Measurements from ENCODE around the gene ITIH3.

Gene ITIH3

DNA sequence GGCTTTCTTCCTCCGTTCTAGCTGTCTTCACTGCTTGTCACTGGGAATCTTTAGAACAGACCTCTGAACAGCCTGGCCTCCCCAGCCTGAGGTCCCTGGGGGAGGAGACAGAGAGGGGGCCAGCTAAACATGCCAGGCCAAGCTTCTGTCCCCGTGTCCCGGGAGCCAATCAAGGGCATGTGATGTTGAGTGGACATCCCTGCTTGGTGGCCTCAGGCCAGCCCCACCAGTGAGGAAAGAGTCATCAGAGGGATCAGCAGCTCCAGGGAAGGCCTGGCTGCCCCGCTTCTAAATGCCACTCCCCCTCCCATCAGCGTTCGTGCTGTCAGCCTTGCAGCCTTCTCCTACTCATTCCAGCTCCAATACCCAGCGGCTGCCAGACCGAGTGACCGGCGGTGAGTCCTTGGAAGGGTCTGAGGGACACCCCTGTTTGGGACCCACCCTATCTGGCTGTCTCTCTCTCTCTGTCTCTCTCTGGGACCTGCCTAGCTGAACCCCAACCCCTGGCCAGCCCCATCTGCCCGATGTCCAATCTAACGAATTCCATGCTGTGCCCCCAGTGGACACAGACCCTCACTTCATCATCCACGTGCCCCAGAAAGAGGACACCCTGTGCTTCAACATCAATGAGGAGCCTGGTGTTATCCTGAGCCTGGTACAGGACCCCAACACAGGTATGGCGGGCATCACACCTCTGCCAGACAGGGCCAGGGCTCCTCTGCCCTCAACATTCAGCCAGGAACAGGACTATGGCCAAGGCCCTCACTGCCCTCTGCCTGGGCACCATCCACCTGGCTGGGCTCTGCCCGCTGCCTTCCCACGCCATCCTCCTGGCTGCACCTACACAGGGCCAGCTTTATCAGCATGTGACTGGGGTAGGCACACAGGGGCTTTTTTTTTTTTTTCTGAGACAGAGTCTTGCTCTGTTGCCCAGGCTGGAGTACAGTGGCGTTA lies 6.6 kb upstream of the ITIH3 start:
- H3K4me3 Mint-ChIP-seq, result no peak overlapping the region
- H3K27me3 Mint-ChIP-seq, result no peaks in the 10 kb centered on the region
- H3K27ac Mint-ChIP-seq, result no peak overlapping the region
- H3K36me3 Mint-ChIP-seq, result no peaks in the 10 kb centered on the region
- H3K9me3 Mint-ChIP-seq, result no peaks in the 10 kb centered on the region
- H3K4me1 Mint-ChIP-seq, result no peaks in the 10 kb centered on the region

DNA sequence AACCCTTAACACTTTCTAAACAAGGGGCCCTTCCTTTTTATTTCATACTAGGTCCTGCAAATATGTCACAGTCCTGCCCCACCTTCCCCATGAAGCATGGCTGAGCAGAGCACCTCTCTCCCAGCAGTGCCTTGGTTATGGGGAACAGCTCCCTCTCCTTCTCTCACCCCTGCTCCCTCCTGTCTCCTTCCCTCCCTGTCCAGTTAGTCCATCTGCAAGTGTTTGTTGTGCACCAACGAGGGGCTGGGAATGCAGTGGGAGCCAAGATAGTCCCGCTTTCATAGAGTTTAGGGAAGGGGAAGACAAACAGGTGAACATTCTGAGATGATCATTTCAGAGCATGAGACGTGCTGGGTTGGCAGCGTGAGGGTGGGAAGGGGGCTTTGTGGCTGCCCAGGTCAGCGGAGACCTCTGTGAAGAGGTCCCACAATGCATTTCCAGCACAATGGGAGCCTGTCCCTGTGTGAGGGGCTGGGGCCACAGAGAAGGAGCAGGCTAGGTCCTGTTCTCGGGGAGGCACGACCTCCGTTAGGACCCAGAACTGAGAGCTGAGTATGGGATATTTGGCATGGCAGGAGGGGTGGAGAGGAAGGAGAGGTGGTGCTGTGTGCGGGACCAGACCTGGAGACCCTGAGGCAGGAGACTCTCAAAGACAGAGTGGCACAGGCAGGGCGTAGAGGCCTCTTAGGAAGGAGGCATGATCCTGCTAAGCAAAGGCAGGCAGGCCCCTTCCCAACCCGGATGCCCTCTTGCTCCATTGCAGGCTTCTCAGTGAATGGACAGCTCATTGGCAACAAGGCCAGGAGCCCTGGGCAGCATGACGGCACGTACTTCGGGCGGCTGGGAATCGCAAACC lies 5.5 kb upstream of the ITIH3 start:
- Mint-ChIP-seq H3K4me3 (no peak overlapping the region), H3K27me3 (no peaks in the 10 kb centered on the region), H3K4me1 (no peaks in the 10 kb centered on the region), H3K27ac (no peak overlapping the region), H3K9me3 (no peaks in the 10 kb centered on the region), H3K36me3 (no peaks in the 10 kb centered on the region)

DNA sequence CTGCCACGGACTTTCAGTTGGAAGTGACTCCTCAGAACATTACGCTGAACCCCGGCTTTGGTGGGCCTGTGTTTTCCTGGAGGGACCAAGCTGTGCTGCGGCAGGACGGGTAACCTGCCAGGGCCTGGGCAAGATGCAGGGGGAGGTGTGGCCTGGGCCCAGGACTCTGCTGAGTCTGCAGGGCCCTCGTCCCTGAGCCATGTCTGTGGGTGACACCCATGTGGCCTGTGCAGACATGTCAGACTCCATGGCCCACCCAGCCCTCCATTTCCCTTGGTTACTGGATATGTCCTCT lies 4.9 kb upstream of the ITIH3 start:
- H3K27me3 Mint-ChIP-seq, result no peaks in the 10 kb centered on the region
- no peak overlapping the region for H3K27ac Mint-ChIP-seq
- H3K9me3 Mint-ChIP-seq, result no peaks in the 10 kb centered on the region
- H3K4me1 Mint-ChIP-seq, result no peaks in the 10 kb centered on the region
- no peaks in the 10 kb centered on the region for H3K36me3 Mint-ChIP-seq
- no peak overlapping the region for H3K4me3 Mint-ChIP-seq

DNA sequence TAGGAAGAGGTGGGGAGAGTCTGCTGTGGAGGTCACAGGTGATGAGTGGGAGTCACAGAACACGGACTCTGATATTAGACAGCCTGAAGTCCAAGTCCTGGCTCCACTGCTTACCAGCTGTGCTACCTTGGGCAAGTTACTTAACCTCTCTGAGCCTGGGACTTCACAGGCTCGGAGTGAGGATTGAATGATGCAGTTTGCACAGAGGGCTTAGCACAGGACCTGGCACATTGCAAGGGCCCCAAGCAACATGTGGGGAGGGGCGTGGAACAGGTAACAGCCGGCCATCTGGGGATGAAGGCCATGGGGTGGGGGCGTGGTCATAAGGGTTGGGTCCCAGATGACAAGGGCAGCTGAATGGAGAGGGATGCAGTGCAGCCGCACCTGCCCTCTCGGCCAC lies 4.3 kb upstream of the ITIH3 start:
- Mint-ChIP-seq H3K9me3 (no peaks in the 10 kb centered on the region), H3K4me3 (no peak overlapping the region), H3K4me1 (no peaks in the 10 kb centered on the region), H3K27me3 (no peaks in the 10 kb centered on the region), H3K36me3 (no peaks in the 10 kb centered on the region), H3K27ac (no peak overlapping the region)

DNA sequence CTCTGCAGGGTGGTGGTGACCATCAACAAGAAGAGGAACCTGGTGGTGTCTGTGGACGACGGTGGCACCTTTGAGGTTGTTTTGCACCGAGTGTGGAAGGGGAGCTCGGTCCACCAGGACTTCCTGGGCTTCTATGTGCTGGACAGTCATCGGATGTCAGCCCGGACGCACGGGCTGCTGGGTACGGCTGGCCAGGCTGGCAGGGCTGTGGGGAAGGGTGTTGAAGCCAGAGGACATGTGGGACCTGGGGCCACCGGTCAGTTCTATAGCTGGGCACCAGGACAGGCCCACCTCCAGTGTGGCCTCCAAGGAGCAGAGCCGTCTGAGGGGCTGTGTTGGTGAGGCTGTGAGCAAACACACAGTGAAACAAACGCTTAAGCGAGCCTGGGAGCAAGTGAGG lies 3.9 kb upstream of the ITIH3 start:
- Mint-ChIP-seq H3K4me3 (no peak overlapping the region), H3K9me3 (no peaks in the 10 kb centered on the region), H3K27ac (no peak overlapping the region), H3K36me3 (no peaks in the 10 kb centered on the region), H3K27me3 (no peaks in the 10 kb centered on the region), H3K4me1 (no peaks in the 10 kb centered on the region)

DNA sequence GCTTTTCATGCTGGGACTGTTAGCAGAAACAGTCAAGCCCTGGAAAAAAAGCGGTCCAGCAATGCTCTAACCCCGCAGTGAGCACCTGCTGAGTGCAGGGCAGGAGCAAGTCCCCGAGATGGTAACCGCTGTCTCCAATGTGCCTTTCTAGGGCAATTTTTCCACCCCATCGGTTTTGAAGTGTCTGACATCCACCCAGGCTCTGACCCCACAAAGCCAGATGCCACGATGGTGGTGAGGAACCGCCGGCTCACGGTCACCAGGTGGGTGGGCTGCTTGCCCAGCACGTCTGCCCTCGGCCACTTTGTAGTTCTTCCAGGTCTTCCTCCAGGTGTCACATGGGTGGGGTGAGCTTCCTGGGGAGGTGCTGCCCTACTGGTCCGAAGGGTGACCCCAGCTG lies 3.2 kb upstream of the ITIH3 start:
- Mint-ChIP-seq H3K4me1 (no peaks in the 10 kb centered on the region), H3K4me3 (no peak overlapping the region), H3K27me3 (no peaks in the 10 kb centered on the region), H3K36me3 (no peaks in the 10 kb centered on the region), H3K9me3 (no peaks in the 10 kb centered on the region), H3K27ac (no peak overlapping the region)

DNA sequence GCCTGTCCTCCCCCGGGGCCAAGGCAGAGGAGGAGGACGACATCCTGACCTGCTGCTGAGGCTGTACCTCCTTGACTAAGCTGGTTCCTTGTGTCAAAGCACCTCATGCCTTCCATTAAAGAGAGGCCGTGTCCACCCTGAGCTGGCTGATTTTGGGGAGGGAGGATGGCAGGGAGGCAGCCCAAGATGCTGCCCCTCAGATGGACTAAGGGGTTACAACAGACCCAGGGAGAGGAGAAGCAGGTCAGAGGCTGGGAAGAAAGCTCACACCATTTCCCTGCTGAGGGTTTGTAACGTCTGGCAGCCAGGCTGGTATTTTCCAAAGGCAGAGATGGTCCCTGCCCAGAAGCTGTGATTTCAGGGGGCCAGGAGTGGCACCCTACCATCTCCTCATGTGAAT lies 2.7 kb upstream of the ITIH3 start:
- Mint-ChIP-seq H3K4me3 (no peak overlapping the region), H3K4me1 (no peaks in the 10 kb centered on the region), H3K27ac (no peak overlapping the region), H3K27me3 (no peaks in the 10 kb centered on the region), H3K9me3 (no peaks in the 10 kb centered on the region), H3K36me3 (no peaks in the 10 kb centered on the region)

DNA sequence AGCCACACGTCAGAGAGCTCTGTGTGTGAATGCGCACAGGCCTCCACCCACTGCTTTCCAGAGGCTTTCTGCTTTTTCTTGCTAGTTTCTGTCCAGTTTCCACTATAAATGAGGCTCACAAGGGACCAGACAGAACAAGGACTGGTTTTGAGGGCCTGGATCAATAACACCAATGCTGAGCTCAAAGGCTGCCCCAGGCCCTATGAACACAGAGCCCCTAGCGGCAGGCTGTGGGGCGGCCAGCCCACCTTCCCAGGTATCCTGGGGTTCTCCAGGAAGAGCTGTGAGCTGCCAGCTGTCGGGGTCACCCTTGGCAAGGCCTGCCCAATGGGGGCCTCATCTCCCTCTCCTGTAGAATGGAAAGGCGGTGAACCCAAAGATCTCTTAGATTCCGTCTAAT lies 2.2 kb upstream of the ITIH3 start:
- no peaks in the 10 kb centered on the region for H3K4me1 Mint-ChIP-seq
- H3K9me3 Mint-ChIP-seq, result no peaks in the 10 kb centered on the region
- H3K4me3 Mint-ChIP-seq, result no peak overlapping the region
- no peaks in the 10 kb centered on the region for H3K27me3 Mint-ChIP-seq
- no peaks in the 10 kb centered on the region for H3K36me3 Mint-ChIP-seq
- H3K27ac Mint-ChIP-seq, result no peak overlapping the region

DNA sequence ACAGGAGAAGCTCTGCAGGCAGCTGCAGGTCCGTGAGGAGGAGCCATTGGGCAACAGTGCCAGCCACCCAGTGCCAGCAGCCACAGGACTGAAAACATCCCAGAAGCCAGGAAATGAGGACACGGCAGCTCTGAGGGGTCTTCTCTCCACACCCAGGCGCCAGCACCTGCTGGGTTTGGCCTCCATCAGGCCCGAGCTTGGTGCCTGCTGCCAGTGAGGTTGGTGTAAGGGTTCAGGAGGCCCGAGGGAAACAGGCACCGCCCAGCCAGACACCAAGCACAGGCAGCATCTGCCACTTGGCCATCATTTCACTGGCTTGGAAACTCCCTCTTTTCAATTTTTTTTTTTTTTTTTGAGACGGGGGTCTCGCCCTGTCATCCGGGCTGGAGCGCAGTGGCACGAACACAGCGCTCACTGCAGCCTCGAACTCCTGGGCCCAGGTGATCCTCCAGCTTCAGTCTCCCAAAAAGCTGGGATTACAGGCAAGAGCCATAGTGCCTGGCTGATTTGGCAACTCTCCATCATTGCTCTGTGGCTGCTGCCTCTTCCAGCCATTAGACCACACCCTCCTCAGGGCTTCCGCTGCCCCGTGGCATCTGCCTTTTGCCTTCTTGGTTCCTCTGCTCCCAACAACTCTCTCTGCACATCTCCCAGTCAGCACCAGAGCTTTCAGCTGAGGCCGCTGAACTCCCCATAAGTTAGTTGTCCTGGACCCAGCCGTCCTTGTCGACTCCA lies 1.5 kb upstream of the ITIH3 start:
- no peak overlapping the region for H3K4me3 Mint-ChIP-seq
- no peaks in the 10 kb centered on the region for H3K27me3 Mint-ChIP-seq
- H3K27ac Mint-ChIP-seq, result no peak overlapping the region
- no peaks in the 10 kb centered on the region for H3K4me1 Mint-ChIP-seq
- no peaks in the 10 kb centered on the region for H3K36me3 Mint-ChIP-seq
- no peaks in the 10 kb centered on the region for H3K9me3 Mint-ChIP-seq

DNA sequence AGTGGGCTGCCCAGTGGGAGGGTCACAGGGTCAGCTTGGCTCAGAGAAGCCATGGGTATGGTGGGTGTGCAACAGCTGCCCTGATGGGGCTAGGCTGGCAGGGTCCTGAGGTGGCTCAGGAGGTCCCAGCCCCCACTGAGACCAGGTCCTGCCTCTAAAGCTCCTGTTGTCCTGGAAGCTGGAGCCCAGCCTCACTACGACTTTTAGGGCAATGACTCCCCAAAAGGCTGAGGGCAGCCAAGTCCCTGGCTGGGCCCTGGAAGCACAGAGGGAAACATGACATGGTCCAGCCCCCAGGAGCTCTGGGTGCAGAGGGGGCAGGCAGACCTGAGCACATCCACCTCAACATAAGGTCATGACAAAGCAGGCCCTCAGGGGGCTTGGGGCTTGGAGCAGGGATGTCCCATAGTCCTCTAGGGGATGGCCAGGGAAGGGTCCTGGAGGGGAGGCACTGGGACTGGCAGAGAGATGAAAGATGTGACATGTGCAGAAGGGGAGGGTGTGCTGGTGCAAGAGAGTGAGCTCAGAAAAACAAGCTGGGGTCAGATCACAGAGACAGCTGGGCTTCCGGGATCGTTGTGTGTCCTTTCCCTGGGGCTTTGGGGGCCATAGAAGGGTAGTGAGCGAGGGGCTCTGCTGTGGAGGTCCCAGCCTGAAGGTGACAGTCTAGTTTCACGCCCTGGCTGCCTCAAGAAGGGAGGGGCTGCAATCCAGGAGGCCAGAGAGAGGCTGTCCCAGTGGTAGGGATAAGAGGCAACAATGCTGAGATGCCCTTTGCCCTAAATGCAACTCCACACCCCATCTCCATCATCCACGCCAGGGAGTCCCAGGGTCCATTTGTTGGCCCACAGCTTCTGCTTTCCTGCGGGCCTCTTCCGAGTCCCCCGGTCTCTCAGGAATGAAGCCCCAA lies 639 bp upstream of the ITIH3 start:
- Mint-ChIP-seq H3K36me3 (no peaks in the 10 kb centered on the region), H3K27me3 (no peaks in the 10 kb centered on the region), H3K4me3 (no peak overlapping the region), H3K4me1 (no peaks in the 10 kb centered on the region), H3K27ac (no peak overlapping the region), H3K9me3 (no peaks in the 10 kb centered on the region)

DNA sequence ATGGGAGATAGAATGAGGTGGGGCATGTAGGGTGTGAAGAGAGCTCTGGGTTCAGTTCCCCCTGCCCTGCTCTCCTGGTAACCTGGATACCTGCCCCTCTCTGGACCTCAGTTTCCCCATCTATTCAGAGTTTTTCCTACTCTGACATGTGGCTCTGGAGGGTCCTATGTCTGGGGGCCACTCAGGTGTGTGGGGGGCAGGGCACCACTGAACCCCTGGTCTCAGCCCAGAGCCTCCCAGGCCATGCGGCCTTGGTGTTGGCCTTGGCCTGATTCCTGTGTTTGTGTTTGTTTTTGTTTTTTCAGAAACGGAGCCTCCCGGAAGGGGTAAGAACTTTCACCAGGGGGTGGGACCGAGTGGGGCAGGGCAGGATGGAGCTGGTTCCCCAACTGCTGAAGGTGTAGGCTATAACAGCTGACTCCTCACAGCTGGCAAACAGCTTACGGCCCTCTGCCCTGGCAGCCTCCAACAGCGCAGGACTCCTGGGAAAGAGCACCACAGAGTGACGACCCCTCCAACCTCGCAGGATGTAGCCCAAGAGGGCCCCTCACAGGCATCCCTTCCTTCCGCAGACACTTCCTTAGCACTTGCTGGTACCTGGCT lies 803 bp downstream of the ITIH3 start:
- no peaks in the 10 kb centered on the region for H3K27me3 Mint-ChIP-seq
- no peaks in the 10 kb centered on the region for H3K9me3 Mint-ChIP-seq
- no peak overlapping the region for H3K4me3 Mint-ChIP-seq
- no peaks in the 10 kb centered on the region for H3K36me3 Mint-ChIP-seq
- no peak overlapping the region for H3K27ac Mint-ChIP-seq
- no peaks in the 10 kb centered on the region for H3K4me1 Mint-ChIP-seq

DNA sequence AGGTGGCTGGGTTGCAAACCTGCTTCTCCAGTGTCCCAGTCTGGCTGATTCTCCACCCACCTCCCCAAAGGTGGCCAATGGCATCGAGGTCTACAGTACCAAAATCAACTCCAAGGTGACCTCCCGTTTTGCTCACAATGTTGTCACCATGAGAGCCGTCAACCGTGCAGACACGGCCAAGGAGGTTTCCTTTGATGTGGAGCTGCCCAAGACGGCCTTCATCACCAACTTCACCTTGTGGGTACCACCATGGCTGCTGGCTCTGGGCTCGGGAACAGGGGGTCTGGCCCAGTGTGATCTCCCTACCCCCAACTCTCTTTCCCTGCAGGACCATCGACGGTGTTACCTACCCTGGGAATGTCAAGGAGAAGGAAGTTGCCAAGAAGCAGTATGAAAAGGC lies 1.8 kb downstream of the ITIH3 start:
- Mint-ChIP-seq H3K27ac (no peak overlapping the region), H3K4me1 (no peaks in the 10 kb centered on the region), H3K36me3 (no peaks in the 10 kb centered on the region), H3K4me3 (no peak overlapping the region), H3K9me3 (no peaks in the 10 kb centered on the region), H3K27me3 (no peaks in the 10 kb centered on the region)

DNA sequence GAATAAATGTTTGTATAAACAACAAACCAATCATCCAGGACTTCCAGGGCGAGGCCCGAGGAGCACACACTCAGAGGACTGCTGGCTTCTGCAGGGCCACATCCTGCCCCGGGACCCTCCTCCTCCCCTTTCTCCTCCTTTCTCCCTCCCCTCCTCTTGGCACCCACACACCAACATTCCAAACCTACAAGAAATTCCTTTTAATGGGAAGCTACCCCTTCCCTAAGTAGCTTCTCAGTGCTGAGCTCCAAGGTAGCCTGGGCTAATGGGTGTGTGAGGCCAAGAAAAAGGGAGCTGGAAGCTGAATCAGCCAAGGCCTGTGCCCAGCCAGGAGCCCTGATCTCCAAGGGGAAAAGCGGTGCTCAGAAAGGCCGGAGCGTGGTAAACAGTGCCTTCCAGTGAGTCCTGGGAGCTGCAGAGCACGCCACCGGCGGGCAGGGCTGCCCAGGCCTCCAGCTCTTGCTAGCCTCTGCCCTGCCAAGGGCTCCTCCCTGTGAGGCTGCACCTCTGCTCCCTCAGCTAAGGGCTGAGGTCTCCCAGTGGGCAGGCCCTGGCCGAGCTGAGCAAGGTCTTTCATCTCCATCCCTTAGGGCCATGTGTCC lies 3.9 kb downstream of the ITIH3 start:
- H3K36me3 Mint-ChIP-seq, result no peaks in the 10 kb centered on the region
- no peaks in the 10 kb centered on the region for H3K4me1 Mint-ChIP-seq
- no peak overlapping the region for H3K27ac Mint-ChIP-seq
- no peak overlapping the region for H3K4me3 Mint-ChIP-seq
- H3K27me3 Mint-ChIP-seq, result no peaks in the 10 kb centered on the region
- H3K9me3 Mint-ChIP-seq, result no peaks in the 10 kb centered on the region

DNA sequence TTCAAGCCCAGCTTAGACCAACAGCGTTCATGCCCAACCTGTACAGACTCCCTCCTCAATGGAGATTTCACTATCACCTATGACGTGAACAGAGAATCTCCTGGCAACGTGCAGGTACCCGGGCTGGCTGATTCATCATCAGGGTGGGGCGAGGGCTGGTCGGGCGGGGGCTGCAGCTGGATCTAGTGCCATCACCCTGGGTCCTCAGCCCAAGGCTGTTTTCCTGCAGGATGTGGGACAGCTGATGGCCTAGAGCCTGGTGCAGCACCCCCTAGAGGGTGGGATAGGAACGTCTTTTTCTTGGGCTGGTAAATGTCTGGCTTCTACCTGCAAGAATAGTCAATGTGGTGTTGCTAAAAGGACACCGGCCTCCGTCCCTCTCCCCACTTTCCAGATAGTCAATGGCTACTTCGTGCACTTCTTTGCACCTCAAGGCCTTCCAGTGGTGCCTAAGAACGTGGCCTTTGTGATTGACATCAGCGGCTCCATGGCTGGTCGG lies 4.4 kb downstream of the ITIH3 start:
- H3K27ac Mint-ChIP-seq, result no peak overlapping the region
- no peak overlapping the region for H3K4me3 Mint-ChIP-seq
- no peaks in the 10 kb centered on the region for H3K36me3 Mint-ChIP-seq
- H3K4me1 Mint-ChIP-seq, result no peaks in the 10 kb centered on the region
- H3K9me3 Mint-ChIP-seq, result no peaks in the 10 kb centered on the region
- H3K27me3 Mint-ChIP-seq, result no peaks in the 10 kb centered on the region
